ENCODE measurements around the gene LRP10. TPM values are rescaled to one million over a fixed set of nuclear protein-coding genes. Genes with fewer than 3 reads are reported as not detected.
A peak's percentile ranks its signal among the peaks of the same experiment; 100 is the strongest.

LRP10 gene
- polyA plus RNA-seq, 1 donor from 2014 or later: 0.22 TPM

DNA sequence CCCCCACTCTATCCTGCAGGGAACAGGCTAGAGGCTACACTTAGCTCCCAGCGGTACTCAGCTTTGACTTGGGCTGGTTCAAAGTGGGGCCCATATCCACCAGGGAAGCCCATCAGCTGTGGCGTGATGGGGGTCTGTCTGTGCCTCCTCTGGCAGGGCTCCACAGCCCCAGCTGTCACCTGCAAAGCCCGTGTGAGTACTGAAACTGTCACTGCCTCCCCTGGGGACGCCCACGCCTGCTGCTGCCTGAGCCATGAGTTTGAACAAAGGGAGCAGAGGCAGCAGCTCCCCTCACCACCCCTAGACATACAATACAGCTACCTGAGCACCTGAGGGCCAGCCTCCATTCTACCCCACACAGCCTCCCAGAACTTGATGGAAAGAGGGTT, 16.4 kb downstream of the LRP10 start:
- H3F3A ChIP-seq (ENCODE audit: insufficient read depth, low read length, poor library complexity, severe bottlenecking): peaks cover 8% of the 10 kb centered on the region
- H3K4me2 ChIP-seq (ENCODE audit: low read length): no peak overlapping the region
- H3K79me2 ChIP-seq (replicated peaks; ENCODE audit: insufficient read depth, low read length): peaks cover 29% of the 10 kb centered on the region
- H3K9ac ChIP-seq (ENCODE audit: low read length): peak overlapping the region; percentile 1
- no peaks in the 10 kb centered on the region for H3K9me2 ChIP-seq (ENCODE audit: insufficient read depth, low read length)
- no peaks in the 10 kb centered on the region for H3K27me3 ChIP-seq (ENCODE audit: insufficient read depth, low read depth, low read length)
- H3K4me3 ChIP-seq (ENCODE audit: low read length): peak overlapping the region; percentile 90
- no peaks in the 10 kb centered on the region for H4K20me1 ChIP-seq (ENCODE audit: insufficient read depth)
- H2AFZ ChIP-seq (ENCODE audit: low read depth, low read length): no peak overlapping the region
- H3K9me3 ChIP-seq (ENCODE audit: low read length): no peaks in the 10 kb centered on the region
- H3K36me3 ChIP-seq (ENCODE audit: insufficient read depth, low read length): no peaks in the 10 kb centered on the region
- TF ChIP-seq POLR2AphosphoS5 (IDR thresholded peaks at IDR 0.05) (no peak), CTCF (IDR thresholded peaks at IDR 0.05; ENCODE audit: poor library complexity, severe bottlenecking) (no peak), EZH2 (IDR thresholded peaks at IDR 0.05; ENCODE audit: borderline replicate concordance, insufficient read depth, low read length, poor library complexity, severe bottlenecking) (no peak), TAF1 (IDR thresholded peaks at IDR 0.05; ENCODE audit: low read depth) (no peak)
- TF ChIP-seq, protein P1, sequence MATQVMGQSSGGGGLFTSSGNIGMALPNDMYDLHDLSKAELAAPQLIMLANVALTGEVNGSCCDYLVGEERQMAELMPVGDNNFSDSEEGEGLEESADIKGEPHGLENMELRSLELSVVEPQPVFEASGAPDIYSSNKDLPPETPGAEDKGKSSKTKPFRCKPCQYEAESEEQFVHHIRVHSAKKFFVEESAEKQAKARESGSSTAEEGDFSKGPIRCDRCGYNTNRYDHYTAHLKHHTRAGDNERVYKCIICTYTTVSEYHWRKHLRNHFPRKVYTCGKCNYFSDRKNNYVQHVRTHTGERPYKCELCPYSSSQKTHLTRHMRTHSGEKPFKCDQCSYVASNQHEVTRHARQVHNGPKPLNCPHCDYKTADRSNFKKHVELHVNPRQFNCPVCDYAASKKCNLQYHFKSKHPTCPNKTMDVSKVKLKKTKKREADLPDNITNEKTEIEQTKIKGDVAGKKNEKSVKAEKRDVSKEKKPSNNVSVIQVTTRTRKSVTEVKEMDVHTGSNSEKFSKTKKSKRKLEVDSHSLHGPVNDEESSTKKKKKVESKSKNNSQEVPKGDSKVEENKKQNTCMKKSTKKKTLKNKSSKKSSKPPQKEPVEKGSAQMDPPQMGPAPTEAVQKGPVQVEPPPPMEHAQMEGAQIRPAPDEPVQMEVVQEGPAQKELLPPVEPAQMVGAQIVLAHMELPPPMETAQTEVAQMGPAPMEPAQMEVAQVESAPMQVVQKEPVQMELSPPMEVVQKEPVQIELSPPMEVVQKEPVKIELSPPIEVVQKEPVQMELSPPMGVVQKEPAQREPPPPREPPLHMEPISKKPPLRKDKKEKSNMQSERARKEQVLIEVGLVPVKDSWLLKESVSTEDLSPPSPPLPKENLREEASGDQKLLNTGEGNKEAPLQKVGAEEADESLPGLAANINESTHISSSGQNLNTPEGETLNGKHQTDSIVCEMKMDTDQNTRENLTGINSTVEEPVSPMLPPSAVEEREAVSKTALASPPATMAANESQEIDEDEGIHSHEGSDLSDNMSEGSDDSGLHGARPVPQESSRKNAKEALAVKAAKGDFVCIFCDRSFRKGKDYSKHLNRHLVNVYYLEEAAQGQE (IDR thresholded peaks at IDR 0.05; ENCODE audit: borderline replicate concordance): no peak
- H3K27ac ChIP-seq (ENCODE audit: low read length): peak overlapping the region; percentile 6

GRCh38 chr14:22888662-22889061, 17.1 kb downstream of the LRP10 start:
- Histone ChIP-seq H3K9me3 (ENCODE audit: low read length) (no peaks in the 10 kb centered on the region), H3K9ac (ENCODE audit: low read length) (no peak overlapping the region), H3F3A (ENCODE audit: insufficient read depth, low read length, poor library complexity, severe bottlenecking) (peaks cover 4% of the 10 kb centered on the region), H3K4me2 (ENCODE audit: low read length) (no peak overlapping the region), H3K36me3 (ENCODE audit: insufficient read depth, low read length) (no peaks in the 10 kb centered on the region), H3K4me3 (ENCODE audit: low read length) (no peak overlapping the region), H4K20me1 (ENCODE audit: insufficient read depth) (no peaks in the 10 kb centered on the region), H3K79me2 (replicated peaks; ENCODE audit: insufficient read depth, low read length) (peaks cover 24% of the 10 kb centered on the region), H2AFZ (ENCODE audit: low read depth, low read length) (no peak overlapping the region), H3K9me2 (ENCODE audit: insufficient read depth, low read length) (no peaks in the 10 kb centered on the region), H3K27me3 (ENCODE audit: insufficient read depth, low read depth, low read length) (no peaks in the 10 kb centered on the region), H3K27ac (ENCODE audit: low read length) (no peak overlapping the region)
- TF ChIP-seq EP300 (conservative IDR thresholded peaks at IDR 0.05; ENCODE audit: poor library complexity, severe bottlenecking): no peak
- TF ChIP-seq POLR2AphosphoS5 (IDR thresholded peaks at IDR 0.05): no peak
- no peak for TF ChIP-seq SMC3 (conservative IDR thresholded peaks at IDR 0.05; ENCODE audit: poor library complexity)
- no peak for TF ChIP-seq CTCF (IDR thresholded peaks at IDR 0.05; ENCODE audit: poor library complexity, severe bottlenecking)

Measured in neural cell (in vitro differentiated cells).